IPS-11a (cell line): ENCODE results near the gene HPCAL4.

Experiments used
- H3K4me3 ChIP-seq: one replicate; pipeline ENCODE4 v1.5.1; 2013; ENCODE audit warnings: low read depth, low read length, control low read depth

Gene HPCAL4

GRCh38 chr1:39678889-39679288 is 12.3 kb downstream of the HPCAL4 start:
- H3K4me3 ChIP-seq: no peak overlapping the region

- no peak overlapping the region for H3K4me3 ChIP-seq
Observed at GRCh38 chr1:39677645-39678044, 13.6 kb downstream of the HPCAL4 start.

- H3K4me3 ChIP-seq: no peak overlapping the region
Observed at GRCh38 chr1:39676948-39677548, 14.2 kb downstream of the HPCAL4 start.

DNA sequence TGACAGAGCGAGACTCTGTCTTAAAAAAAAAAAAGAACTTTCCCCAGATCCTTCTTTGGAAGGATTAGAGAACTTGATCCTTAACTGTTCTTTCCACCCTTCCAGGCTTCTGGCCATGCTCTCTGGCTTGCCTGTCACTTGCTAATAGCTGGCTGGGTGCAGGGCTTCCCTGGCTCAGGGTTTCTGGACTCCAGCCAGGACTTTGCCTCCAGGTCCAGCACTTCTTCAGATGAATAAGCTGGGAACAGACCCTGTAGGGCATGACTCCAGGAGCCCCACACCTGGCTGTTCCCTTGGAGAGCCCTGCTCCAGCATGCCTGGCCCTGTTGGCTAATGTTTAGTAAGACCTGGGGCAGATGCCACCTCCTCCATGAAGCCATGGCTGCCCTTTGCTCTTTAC is 16.0 kb downstream of the HPCAL4 start:
- H3K4me3 ChIP-seq: no peak overlapping the region

DNA sequence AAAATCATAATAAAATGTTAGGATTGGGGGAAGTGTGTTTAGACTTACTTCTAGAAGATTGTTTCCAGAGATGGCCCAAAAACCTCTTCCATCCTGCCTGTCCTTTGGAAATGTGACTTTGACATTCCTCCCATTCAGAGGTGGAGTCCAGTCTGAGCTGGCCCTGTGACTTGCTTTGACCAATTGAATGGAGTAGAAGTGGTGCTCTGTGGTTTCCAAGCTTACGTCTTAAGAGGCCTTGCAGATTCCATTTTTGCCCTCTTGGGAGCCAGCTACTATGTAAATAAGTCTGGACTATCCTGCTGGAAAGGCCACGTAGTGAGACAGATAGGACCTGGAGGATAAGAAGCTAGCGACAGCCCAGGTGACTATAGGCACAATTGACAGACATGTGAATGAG is 18.0 kb downstream of the HPCAL4 start:
- H3K4me3 ChIP-seq: no peak overlapping the region

DNA sequence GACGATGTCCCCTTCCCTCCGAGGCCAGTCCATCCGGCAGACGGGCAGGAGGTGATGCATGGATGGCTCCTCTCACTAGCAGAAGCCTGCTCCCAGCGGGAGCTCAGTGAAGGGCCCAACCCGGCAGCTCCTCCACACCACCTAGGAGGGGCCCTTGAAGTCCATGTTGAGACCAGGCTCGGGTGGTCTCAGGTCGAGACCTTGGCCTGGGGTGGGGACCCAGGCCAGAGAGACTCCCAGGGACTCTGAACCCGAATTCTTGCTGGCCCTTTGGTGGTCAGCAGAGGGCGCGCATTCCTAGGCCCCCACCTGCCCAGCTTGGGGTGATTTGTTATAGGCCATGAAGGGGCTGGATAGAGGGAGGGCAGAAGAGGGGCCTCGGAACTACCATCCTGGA is 18.7 kb downstream of the HPCAL4 start:
- H3K4me3 ChIP-seq: no peak overlapping the region

- peak within 1 kb of the TSS; percentile 24 for H3K4me3 ChIP-seq
Observed at GRCh38 chr1:39671793-39672550, 19.3 kb downstream of the HPCAL4 start, which contains the start of gene NT5C1A. Gene NT5C1A, minus strand, starts transcription at chr1:39672107. Its CDS starts 69 bp downstream, at chr1:39672038.

DNA sequence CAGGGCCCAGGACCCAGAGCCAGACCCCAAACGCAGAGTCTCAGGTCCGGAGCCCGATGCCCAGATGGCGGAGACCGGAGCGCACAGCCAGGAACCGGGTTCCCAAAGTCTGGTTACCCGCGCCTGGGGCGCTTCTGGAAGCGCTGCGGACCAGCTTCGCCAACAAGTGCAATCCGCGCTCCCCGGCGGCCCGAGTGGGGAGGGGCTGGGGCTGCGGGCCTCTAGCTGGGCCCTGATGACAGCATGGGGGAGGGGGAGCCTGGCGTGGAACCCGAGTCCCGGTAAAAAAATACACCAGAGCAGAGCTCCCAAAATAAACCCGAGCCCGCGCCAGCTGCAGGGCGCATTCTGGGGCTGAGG is 19.8 kb downstream of the HPCAL4 start:
- peak overlapping the region; percentile 24 for H3K4me3 ChIP-seq

DNA sequence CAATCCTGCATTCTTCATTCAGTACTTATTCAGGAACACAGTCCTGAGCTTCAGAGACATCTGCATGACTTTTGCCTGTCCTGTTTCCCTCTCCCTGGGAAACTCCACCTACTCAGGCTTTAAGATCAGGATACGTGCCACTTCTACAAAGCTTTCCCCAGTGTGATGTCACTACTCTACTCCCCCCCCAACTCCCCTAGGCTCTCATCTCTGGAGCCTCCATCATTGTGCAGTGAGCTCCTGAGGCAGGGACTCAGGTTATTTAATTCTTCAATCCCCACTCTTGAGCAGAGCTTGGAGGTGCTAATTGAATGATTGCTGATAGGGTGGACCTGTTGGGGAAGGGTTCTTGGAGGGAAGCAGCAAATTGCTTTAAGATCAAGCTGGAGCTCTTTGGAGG is 20.5 kb downstream of the HPCAL4 start:
- no peak overlapping the region for H3K4me3 ChIP-seq

GRCh38 chr1:39668894-39669293 is 22.3 kb downstream of the HPCAL4 start:
- no peak overlapping the region for H3K4me3 ChIP-seq

DNA sequence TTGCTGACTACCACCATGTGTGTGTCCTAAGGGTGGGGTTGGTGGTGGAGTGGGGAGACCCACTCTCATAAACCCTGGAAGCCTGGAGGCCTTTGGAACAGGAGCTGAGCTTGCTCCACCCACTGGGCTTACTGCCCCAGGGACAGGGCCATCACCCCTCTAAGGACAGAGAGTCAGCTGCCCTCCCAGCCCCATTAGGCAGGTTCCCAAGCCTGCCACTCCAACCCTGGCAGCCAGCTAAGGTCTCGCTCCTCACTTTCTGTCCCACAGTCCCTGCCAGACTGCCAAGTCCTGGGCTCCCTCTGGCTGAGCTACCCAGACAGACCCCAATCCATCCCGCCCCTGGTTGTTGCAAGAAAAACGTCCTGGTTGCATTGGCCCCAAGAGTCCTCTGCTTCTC is 23.1 kb downstream of the HPCAL4 start:
- H3K4me3 ChIP-seq: no peak overlapping the region

DNA sequence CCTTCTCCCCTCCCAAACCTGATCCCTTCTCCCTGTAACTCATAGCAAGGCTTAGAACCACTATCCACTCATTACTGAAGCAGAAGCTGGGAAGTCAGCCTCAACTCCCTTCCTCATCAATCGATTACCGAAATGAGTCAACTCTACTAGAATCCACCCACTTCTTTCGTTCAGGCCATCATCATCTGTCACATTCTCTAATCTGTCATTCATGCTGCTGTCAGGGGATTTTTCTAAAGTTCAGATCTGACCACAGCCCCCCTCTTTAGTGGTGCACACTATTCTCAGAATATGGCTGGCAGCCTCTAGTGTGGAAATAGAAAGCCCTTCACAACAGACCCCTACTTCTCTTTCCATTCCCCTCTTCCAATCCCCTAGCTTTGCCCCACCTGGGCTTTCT is 24.5 kb downstream of the HPCAL4 start:
- no peak overlapping the region for H3K4me3 ChIP-seq

DNA sequence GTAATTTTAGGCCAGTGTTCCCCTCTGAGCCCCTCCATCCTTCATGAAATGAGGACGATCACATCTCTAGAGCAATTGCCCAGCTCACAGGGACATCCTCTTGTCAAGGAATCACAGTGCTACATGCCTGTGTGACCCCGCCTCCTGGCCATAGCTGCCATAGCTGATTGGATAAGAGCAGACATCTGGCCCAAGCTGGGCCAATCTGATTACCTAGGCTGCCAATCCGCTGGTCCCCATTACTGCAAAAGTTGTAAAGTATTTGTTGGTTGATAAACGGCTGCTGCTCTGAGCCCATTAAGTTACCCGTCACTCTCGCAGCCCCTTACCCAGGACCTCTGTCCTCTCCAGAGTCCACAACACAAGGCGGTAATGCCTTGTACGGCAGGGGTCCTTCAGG is 27.7 kb downstream of the HPCAL4 start:
- no peak overlapping the region for H3K4me3 ChIP-seq

DNA sequence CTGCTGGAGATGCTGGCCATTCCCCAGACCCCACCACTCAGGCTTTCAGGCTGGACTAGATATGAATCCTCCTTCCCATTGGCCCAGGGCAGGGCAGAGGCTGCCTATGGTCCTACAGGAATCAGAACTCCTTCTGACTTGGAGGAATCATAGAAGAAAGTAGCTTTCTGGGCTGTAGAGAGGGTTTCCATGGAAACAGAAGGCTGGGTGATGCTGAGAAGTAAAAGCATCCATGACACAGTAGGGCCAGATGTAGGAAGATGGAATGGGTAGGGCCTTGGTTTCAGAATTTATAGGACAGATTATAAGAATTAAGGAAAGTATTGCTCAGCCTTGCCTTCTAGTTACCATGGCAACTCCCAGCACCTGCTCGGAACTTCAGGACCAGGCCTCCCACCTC is 28.4 kb downstream of the HPCAL4 start:
- H3K4me3 ChIP-seq: no peak overlapping the region

GRCh38 chr1:39659538-39659937 is 31.7 kb downstream of the HPCAL4 start:
- no peak overlapping the region for H3K4me3 ChIP-seq

GRCh38 chr1:39659110-39659509 is 32.1 kb downstream of the HPCAL4 start:
- H3K4me3 ChIP-seq: no peak overlapping the region

DNA sequence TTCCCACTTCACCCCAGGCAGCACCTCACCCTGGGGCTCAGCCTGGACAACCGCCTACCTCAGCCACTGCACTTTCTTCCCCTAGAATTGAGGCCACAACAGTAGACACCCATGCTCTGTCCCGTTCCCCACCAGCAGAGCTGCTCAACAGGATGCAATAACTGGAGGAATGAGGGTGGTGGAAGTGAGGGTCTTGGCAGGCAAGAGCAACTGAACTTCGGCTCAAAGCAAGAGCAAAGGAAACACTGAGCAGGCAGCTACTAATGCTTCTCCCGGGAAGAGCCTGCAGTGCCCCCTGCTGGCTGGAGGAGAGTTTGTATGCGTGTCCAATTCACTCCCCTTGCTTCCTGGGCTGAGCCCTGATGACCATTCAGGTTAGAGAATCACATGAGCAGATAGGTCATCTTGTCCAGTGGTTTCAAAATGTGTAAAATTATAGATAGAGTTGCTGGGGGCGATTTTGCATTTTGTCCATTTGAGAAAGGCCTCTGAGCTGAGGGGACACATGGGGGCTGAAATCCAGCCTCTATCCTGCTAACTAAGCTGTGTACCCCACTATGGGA is 33.2 kb downstream of the HPCAL4 start:
- H3K4me3 ChIP-seq: no peak overlapping the region

- no peak overlapping the region for H3K4me3 ChIP-seq
Observed at GRCh38 chr1:39657402-39657801, 33.8 kb downstream of the HPCAL4 start.

DNA sequence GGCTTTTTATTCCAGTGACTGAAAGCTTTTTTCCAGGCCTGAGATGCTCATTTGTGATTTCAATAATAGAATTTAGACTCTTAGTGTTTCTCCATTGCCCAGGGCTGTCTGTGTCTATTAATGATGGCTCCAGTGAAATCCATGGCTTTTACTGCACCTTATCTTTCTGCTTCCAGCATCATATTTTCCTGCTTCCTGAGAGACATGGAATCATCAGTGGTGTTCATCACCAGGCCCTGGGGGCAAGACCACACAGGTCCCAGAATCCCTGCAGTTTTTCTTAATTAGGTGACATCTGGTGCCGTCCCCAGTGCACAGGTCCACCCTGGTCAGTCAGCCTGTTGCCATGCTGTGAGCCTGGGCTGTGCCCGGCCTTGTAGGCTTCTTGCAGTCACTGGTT is 34.8 kb downstream of the HPCAL4 start:
- H3K4me3 ChIP-seq: no peak overlapping the region

- no peak overlapping the region for H3K4me3 ChIP-seq
Observed at GRCh38 chr1:39655578-39656268, 35.5 kb downstream of the HPCAL4 start.

DNA sequence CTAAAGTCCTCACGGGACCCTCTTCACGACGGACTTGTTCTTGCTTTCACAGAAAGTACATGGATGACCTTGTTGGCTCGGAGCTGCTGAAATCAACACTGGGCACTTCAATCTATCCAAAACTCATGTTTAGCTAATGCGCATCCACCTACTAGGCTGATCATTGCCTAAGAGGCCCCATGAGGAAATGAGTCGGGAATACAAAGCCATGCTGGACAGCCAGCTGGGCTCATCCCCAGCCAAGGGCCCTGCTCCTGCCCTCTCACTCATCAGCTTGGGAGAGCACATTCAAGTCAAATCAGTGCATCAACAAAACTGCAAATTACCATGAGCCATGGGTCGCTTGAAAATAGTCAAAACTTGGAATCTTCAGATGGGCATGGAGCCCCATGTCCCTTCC is 36.9 kb downstream of the HPCAL4 start:
- no peak overlapping the region for H3K4me3 ChIP-seq

DNA sequence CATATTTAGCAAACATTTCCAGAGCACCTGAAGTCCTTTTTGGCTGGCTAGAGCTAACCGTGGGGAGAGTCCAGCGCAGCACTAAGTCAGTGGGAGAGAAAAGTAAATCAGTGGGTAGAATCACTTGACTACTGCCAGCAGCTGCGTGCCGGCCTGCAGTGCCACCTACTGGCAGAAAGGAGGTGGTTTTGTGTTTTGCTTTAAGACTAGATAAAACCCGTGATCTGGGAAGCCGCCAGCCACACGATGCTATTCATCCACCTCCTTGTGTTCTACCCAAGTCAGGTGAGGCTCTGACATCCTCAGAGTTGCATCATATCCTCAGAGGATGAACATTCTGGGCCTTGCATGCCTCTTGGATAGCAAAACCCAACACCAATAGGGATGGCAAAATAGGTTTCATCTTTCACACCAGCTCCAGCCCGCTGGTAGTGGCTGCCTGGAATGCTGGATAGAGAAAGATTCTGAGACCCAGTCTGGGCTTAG is 37.6 kb downstream of the HPCAL4 start:
- H3K4me3 ChIP-seq: no peak overlapping the region
